Stimulated activated naive CD8-positive, alpha-beta T cell treated with anti-CD3 and anti-CD28 coated beads, Interleukin-15, Interleukin-2, amounts not matched to agents 100 U/mL and 50 U/mL, for 24 hours (primary cell): ENCODE results near the gene CD244.

ENCODE experiments used
- ATAC-seq: fragments of 150-1000 bp; cut with Tn5 transposase; one replicate; pipeline ENCODE4 v1.10.0; 2021
- DNase-seq: peaks from one replicate; pipeline ENCODE4 v3.0.0; 2021

The CD244 gene

GRCh38 chr1:160846281-160846680 lies 16.4 kb downstream of the CD244 start:
- ATAC-seq, result no peak

GRCh38 chr1:160844447-160845232 lies 18.0 kb downstream of the CD244 start:
- ATAC-seq, result no peak
- DNase-seq, result no peak

More at GRCh38 chr1:160846281-160846680, 16.4 kb downstream of the CD244 start:
- no peak for DNase-seq

DNA sequence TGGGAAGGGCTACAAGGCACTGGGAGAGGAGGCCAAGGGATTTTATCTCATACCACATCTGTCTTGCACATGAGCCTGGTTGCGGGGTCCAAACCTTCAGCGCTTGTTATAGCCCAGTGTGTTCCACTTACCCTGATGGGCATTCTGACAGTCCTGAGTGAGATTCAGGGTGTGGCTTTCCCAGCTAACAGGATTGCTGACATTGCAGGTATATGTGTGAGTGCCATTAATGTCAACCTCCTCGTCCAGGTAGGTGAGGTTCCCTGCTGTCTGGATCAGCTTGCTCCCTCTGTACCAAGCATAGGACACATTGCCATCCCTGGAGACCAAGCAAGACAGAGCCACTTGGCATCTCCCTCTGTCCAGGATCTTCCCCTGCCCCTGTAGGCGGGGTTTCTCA lies 21.6 kb downstream of the CD244 start:
- ATAC-seq, result no peak
- DNase-seq, result no peak

DNA sequence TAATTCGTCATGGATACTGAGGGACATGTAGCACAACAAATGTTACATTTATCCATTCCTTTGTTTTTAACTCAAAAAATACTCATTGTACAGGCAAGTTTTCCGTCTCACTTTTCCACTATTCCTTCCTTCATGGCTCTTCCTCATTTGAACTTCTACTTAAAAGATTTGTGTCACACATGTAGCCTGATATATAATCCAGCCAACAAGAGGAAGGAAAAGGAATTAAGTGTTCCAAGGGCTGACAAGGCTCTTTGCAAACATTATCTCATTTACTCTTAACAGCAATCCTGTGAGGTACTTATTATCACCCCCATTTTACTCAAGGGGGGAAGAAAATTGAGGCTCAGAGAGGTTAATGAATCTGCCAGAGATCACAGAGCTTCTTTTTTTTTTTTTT lies 22.9 kb downstream of the CD244 start:
- DNase-seq (no peak), ATAC-seq (no peak)

DNA sequence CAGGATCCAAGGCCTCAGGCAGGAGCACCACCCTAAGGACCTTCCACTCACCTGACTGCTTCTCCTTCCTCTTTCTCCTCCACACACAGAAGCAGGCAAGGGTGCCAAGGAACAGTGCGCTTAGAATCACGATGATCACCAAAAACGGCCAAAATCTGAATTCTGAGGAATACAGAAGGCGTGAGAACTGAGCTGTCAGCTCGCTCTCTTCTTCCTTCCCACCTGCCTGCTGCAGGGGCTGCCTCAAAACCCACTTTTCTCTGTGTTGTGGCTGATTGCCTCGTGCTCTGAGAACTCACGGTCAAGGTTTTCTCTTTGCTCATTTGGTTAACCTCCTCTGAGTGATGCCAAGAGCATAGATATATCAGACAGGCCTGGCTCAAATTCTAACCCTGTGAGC lies 23.8 kb downstream of the CD244 start:
- ATAC-seq (no peak), DNase-seq (no peak)

DNA sequence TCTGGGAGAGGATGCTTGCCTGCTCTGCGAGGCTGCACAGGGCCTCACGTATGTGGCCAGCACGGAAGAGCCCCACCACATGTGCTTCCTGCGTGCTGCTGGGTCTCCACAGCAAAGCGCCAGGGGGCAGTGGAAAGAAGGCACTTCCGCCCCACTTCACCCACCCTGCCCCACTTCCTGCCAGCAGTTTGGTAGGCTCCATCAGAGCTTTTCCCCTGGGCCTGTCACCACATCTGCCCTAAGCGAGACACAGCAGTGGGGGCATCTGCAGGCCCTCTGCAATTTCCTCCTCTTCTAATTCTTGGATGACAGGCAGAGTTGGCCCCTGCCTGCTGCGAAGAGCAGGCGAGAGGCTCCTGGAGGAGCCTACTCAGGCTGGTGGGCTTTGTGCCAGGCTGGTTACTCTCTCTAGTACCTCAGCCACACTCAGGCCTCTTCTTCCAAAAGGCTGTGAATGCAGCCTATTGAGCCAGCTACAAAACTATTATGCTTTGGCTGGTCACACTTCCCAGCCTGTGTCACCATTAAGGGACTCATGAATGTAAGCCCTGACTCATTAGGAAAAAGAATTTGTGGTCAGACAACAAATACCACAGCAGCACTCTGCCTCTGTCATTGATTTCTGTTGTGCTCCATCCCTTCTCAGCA lies 25.0 kb downstream of the CD244 start:
- ATAC-seq, result peak; percentile 89
- DNase-seq, result peak; percentile 84

- ATAC-seq (no peak), DNase-seq (no peak)
These were observed 25.6 kb downstream of the CD244 start for GRCh38 chr1:160836981-160837557.

- ATAC-seq (no peak), DNase-seq (no peak)
These were observed 26.1 kb downstream of the CD244 start for GRCh38 chr1:160836561-160836960.

DNA sequence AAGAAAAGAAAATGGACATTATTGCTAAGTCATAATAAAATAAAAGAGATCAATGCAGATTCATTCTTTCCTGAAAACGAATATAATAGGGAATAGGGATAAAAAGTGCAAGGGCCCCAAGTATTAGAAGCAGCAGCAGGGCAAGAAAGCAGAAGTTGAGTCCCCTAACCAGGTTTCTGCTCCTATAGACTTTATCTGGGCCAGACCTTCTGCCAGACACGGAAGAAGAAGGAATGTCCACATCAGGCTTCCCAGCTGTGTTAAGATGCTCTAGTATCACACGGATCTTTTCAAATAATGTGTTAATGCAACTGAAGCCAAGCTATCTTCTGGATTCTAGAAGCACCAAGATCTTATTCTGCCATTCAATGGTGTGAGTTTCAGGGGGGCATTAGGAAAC lies 26.9 kb downstream of the CD244 start:
- ATAC-seq, result no peak
- no peak for DNase-seq

DNA sequence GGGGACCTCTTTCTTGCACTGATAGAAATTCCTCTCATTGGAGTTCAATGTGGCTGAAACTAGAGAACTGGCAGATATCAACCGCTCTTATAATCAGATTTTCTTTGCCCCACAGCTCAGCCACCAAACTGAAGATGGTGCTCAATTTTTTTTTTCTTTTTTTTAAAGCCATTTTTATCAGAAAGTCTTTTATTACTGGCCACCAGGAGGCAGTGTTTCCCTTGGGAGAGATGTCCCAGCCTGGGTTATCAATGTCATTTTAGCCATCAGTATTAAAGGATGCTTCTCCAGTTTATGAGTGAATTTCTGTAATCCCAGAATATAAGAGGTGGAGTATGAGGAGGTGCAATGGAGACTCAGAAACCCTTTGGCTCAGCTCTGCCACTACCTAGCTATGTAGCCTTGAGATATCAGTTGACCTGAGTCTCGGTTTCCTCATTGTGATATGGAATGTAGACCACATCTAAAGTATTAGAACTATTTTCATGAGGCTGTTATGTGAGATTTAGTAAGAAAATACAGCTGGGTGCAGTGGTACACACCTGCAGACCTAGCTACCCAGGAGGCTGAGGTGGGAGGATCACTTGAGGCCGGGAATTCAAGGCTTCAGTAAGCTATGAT lies 27.6 kb downstream of the CD244 start:
- ATAC-seq (no peak), DNase-seq (peak; percentile 66)

GRCh38 chr1:160830321-160831153 lies 32.1 kb downstream of the CD244 start:
- ATAC-seq, result peak; percentile 78
- peak; percentile 89 for DNase-seq

- DNase-seq, result no peak
- no peak for ATAC-seq
These were observed 32.9 kb downstream of the CD244 start for GRCh38 chr1:160829766-160830165.

- DNase-seq (no peak), ATAC-seq (no peak)
These were observed 35.3 kb downstream of the CD244 start for GRCh38 chr1:160827418-160827817.

DNA sequence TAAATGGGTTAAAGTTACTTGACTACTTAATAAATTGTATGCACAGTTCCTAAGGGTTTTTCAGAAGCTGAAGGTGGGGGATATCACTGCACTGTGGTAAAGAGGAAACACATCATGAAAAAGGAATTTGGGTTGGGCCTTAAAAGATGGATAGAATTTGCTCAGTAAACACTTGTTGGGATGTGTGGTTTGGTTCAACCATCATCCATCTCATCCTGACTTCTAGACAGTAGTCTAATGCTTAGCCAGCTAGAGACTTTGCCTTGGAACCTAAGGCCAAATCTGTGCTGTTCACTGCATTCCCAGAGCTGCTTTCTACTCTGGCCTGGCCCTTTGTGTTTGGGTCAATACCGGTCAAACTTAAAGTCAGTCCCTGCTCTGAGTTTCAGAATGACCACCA lies 36.1 kb downstream of the CD244 start:
- DNase-seq, result no peak
- ATAC-seq, result no peak

GRCh38 chr1:160823296-160823695 lies 39.4 kb downstream of the CD244 start:
- DNase-seq (no peak), ATAC-seq (no peak)

DNA sequence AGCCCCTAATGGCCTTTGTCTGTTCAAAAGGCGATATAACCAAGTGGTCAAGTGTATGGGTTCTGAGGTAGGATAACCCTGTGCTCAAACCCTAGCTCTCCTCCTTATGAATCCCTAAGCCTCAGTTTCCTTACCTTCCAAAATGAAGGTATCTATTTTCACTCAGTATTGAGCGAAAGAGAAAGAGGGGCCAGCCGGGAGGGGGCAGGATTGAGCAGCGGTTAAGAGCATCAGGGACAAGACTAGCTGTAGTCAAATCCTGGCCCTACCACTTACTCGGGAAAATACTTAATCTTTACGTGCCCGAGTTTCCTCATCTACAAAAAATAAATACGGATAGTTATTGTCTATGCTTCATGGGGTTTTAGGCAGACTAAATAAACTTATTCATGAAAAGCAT lies 41.1 kb downstream of the CD244 start:
- no peak for ATAC-seq
- no peak for DNase-seq

DNA sequence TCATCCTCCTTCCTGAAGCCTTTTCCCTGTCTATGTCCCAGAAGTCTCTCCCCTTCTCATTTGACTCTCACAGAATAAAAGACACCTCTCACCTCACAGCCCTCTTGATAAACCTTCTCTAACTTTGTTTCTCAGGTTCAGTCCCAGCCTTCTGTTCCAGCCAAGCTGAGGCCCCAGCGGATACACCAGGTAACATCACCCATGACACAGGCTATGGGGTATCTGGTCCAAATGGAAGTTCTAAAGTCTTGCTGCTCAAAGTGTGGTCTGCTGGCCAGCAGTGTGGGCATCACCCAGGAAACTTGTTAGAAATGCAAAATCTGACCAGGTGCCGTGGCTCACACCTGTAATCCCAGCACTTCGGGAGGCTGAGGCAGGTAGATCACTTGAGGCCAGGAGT lies 43.5 kb downstream of the CD244 start:
- DNase-seq (no peak), ATAC-seq (no peak)

GRCh38 chr1:160818207-160818937 lies 44.3 kb downstream of the CD244 start:
- DNase-seq (no peak), ATAC-seq (no peak)

- DNase-seq, result no peak
- ATAC-seq, result no peak
These were observed 47.8 kb downstream of the CD244 start for GRCh38 chr1:160814856-160815255.

DNA sequence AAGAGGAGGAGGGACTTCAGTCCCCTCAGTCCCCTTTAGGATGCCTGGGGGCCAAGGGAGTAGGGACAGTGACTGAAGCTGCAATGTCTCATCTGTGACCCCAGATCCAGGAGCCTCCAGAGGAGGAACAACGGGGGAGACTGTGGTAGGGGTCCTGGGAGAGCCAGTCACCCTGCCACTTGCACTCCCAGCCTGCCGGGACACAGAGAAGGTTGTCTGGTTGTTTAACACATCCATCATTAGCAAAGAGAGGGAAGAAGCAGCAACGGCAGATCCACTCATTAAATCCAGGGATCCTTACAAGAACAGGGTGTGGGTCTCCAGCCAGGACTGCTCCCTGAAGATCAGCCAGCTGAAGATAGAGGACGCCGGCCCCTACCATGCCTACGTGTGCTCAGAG lies 48.4 kb downstream of the CD244 start:
- no peak for DNase-seq
- ATAC-seq, result no peak

DNA sequence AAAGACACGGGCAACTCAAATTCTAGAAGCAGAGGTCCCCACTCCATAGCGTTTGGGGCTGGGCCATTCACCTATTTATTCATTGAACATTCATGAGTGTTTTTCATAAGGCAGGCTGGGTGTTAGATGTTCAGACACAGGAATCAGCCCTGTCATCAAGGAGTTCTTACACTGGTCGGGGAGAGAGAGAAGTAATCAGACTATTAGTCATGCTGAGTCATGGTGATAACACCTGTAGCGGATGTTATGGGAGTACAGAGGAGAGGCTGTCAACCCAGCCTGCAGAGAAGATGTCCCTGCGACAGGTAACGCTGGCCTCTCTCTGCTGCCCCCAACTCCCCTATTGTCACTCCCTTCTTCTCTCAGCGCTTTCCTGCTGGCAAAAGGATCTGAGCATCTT lies 49.5 kb downstream of the CD244 start:
- DNase-seq (no peak), ATAC-seq (peak; percentile 79)

DNA sequence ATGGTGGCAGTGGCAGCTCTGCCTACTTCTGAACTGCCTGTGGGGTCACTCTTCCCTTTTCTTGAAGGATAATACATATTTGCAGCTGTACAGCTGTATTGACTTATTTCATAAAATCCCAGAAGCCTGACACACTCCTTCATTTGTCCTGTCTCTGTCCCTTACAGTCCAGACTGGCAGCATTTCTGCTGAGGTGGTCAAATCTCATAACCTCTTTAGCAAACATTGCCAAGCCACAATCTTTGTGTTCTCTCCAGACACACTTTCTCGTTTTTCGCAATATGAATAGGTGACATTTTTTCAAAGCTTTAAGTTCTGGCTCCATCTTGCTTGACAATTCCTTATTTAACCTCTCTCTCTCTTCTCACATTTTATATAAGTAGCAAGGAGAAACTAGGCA lies 51.5 kb downstream of the CD244 start:
- DNase-seq (no peak), ATAC-seq (no peak)
